Sigmoid colon (tissue), 4 donors: ENCODE data around the gene RPLP1.

Experiments used
- EP300 ChIP-seq, 4 donors: sonication (generic); formaldehyde crosslinking; IDR thresholded peaks; one replicate each; pipeline ENCODE4 v1.6.1; 2017; ENCODE audit warnings: antibody characterized with exemption in 4 of 4
- POLR2A ChIP-seq, 2 donors: fragments of 450-650 bp; IDR thresholded peaks; one replicate each; pipeline ENCODE4 v1.6.1; 2016; ENCODE audit warnings: antibody characterized with exemption in 2 of 2, mild to moderate bottlenecking in 2 of 2, moderate library complexity in 2 of 2
- TF ChIP-seq, protein P1 (sequence below), 4 experiments: fragments of 450-650 bp in 3 of 4; fragments of 200-600 bp in 1 of 4; IDR thresholded peaks; one replicate each; pipeline ENCODE4 v1.5.1; 2016 to 2019; ENCODE audit warnings: antibody characterized with exemption in 4 of 4, mild to moderate bottlenecking in 3 of 4, moderate library complexity in 2 of 4

DNA sequence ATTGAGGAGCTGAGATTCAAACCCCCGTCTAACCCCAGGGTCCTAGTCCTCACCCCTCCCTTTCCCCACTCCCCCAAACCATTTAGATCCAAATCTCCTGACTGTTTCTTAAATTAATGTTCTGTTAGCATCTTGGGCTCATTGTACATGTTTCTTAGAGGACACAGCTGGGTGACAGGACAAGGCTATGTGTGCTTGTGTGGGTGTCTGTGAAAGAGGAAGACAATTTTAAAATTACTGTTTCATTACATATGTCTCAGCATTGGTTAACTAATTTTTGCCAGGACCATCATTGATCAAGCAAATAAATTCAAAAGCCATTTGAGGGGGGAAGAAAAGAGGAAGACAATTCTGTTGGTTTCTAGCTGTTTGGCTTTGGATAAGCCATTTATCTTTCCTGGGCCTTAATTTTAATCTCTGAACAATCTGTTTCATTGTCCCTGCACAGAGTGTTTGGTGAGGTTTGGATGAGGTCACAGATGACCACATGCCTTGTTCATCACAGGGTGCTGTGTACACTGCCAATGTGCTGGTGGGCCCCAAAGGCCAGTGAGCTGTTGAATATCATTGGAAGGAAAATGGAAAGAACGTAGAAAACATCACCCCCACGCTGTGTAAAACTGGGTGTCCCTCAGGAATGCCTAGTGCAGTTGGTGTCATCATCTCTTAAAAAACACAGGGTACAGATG lies 51.9 kb downstream of the RPLP1 start:
- TF ChIP-seq, protein P1, sequence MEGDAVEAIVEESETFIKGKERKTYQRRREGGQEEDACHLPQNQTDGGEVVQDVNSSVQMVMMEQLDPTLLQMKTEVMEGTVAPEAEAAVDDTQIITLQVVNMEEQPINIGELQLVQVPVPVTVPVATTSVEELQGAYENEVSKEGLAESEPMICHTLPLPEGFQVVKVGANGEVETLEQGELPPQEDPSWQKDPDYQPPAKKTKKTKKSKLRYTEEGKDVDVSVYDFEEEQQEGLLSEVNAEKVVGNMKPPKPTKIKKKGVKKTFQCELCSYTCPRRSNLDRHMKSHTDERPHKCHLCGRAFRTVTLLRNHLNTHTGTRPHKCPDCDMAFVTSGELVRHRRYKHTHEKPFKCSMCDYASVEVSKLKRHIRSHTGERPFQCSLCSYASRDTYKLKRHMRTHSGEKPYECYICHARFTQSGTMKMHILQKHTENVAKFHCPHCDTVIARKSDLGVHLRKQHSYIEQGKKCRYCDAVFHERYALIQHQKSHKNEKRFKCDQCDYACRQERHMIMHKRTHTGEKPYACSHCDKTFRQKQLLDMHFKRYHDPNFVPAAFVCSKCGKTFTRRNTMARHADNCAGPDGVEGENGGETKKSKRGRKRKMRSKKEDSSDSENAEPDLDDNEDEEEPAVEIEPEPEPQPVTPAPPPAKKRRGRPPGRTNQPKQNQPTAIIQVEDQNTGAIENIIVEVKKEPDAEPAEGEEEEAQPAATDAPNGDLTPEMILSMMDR (IDR thresholded peaks at IDR 0.05): no peak
- TF ChIP-seq EP300 (IDR thresholded peaks at IDR 0.05) (no peak), POLR2A (IDR thresholded peaks at IDR 0.05) (no peak)
